GM21390 (cell line): ENCODE measurements around the gene MARK3.

ENCODE experiments used
- ATAC-seq: cut with Tn5 transposase; IDR thresholded peaks from one replicate; pipeline ENCODE4 v1.9.1; 2021; ENCODE audit not compliant: unreplicated experiment

The MARK3 gene

DNA sequence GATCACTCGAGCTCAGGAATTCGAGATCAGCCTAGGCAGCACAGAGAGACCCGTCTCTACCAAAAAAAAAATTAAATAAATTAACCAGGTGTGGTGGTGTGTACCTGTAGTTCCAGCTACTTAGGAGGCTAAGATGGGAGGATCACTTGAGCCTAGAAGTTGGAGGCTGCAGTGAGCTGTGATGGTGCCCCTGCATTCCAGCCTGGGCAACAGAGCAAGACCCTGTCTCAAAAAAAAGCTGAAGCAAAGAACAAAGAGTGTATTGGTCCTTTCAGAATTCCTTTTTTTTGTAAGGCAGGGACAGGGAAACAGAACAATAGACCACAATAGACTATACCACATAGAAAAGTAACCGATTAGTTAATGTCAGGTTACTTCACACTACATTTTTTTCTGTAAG lies 47.4 kb downstream of the MARK3 start:
- no peak for ATAC-seq

DNA sequence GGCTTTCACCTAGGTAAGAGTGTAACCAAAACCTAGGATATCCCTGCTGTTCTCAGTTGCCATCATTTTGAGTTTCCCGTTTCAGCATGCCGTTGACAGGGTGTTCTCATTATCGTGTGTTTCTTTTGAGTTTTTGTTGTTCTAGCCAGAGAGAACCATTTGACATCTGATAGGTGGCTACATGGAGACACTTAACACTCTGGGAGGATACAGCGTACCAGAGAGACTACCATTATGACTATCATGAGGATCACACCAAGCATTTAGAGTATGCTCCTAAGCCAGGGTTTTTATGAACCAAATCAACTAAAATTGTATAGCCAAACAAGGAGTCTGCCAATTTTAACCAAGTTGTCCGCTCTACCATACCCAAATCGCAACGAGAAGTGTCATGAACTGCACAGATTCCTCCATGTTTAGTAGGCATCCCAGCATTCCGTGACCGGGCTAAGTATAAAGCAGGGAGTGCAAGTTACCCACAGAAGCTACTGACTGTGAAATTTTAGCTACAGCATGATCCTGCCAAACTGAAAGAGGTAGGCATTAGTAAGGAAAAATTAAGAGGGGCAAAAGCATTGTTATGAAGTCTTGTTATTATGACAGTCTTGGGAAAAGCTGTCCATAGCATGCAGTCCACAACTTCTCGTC lies 48.8 kb downstream of the MARK3 start:
- ATAC-seq: no peak

DNA sequence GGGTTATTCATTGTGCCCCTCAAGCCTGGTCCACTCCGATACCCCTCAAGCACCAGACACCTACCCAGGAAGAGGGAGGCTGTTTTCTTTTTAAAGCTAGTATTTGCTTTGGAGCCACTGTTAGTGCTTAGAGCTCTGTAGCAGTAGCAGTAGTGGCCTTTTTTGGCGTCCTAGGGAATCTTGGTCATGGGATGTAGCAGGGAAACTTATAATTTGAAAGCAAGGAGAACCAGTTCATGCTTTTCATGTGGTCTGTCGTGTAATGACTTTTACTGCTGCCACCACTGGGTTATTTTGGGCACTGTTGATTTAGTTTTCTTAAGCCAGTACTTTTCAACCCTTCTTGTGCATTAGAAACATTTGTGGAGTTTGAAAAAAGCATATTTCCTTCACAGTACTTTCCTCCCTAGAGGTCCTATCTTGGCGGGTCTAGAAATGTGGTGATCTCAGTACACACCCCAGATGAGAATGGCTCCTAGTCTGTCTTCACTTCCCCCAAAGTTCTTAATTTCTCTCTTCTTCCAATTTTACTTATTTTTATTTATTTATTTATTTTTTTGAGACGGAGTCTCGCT lies 49.7 kb downstream of the MARK3 start:
- ATAC-seq: no peak

DNA sequence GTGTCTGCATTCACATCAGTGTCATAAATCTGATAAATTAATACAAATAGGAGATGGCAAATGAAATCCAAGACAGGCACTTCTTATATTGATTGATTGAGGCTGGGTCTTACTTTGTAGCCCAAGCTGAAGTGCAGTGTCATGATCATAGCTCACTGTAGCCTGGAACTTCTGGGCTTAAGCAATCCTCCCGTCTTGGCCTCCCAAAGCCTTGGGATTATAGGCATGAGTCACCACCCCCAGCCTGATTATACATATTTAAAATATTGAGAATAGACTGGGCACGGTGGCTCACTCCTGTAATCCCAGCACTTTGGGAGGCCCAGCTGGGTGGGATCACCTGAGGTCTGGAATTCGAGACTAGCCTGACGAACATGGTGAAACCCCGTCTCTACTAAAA lies 51.3 kb downstream of the MARK3 start:
- no peak for ATAC-seq

DNA sequence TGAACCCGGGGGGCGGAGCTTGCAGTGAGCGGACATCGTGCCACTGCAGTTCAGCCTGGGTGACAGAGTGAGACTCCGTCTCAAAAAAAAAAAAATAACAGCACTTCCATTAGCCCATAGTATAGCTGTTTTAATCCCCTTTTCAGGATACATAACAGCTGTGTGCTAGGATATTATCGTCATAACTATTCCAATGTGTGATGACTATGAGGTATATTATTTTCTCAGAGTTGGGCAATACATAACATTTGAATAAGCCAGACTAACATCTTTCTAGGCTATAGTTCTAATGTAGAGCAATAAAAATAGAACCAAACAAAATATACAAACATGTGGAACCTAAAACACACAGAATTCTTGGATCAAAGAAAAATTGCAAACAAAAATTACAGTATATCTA lies 57.1 kb downstream of the MARK3 start:
- no peak for ATAC-seq

DNA sequence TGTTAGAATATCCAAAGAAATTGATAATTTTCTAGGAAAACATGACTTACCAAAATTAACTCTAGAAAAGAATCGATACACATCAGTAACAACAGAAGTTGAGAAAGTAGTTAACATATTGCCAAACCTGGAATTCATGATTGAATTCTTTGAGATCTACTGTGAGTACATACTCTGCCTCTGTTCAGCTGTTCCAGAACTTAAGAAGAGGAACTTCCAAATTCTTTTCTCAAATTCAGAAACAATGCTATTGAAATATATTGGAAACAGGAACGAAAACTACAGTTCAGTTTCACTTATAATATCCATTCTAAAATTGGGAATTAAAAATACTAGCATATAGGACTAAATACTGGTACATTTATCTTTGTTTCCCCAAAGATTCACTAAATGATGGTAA lies 57.9 kb downstream of the MARK3 start:
- ATAC-seq: no peak

DNA sequence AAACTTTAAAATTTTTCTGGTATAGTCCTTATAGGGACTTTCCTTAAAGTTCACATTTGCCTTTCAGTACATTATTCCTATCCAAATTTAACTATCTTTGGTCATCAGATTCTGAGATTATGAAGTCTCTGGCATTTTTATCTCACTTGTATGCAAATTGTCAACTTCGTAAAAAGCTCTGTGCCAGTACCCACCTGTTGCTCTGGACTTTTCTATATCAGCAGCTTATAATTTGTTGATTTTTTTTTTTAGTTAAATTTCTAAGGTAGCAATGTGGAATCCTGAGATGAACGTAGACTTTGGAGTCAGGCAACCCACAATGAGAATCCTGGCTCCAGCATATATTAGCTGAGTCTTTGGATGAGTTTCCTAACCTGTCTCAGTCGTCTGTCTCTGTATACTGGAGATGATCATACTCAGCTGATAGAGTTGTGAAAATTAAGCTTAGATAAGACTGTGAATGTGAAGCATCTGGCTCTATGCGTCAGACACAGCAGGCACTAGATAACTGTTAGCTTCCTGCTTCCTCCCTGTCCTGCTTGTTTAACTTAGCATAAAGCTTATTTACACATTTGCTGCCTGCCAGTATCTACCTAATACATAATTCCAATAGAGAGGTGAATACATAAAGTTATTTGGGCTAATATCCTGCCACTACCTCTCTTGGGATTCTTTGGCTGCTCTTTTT lies 59.8 kb downstream of the MARK3 start:
- ATAC-seq: no peak

DNA sequence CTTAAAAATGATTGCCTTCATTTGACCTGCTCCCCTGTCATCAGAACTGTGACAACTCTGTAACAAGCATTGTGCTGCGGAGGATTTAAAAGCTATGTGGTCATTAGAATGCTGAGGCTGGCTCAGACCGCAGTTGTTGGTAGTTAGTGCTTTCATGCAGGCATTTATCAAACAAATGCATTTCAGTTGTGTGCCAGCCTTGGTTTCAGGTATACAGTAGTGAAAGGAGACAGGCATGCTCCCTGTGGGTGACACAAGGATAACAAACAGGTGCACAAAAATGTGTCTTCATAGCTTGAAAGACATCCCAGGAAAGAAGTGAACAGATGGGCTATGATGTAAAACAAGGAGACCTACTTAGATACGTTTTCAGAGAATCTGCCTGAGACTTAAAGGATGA lies 60.6 kb downstream of the MARK3 start:
- ATAC-seq: no peak

DNA sequence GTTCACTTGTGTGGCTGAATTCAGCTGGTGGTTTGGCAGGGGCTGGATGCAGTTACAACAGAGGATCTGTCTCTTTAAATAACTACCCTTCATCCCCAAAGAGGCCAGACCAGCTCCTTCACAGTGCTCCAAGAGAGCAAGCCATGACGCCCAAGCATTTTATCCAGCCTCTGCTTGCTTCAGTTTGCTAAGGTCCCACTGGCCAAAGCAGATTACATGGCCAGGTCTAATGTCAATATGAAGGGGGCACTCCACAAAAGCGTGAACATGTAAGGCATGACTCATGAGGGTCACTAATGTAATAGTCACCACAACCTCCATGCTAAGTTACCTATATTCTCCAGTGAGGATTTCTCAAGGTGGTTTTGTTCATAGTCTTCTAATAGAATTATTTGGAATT lies 62.9 kb downstream of the MARK3 start:
- ATAC-seq: no peak

DNA sequence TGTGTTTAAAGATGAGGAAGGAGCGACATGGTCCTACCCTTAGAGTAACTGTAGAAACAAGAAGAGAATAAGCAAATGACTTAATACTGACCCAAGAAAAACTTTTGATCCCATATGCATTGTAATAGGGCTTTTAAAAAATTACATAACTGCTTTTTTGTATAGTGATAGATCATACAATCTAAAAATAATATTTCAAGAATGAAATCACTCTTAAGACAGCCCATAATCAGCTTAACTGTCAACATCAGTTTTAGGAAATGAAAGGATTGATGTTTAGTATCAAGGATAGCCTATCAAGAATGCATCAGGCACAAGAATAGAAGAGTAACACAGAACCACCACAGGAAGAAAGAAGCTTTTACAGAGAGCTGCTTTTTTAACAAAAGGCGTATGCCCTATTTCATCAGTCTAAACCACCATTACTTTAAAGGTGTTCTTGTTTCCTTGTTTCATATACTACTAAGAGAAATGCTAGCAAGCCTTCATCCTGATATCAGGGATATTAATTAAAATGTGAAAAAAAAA lies 64.5 kb downstream of the MARK3 start:
- no peak for ATAC-seq

DNA sequence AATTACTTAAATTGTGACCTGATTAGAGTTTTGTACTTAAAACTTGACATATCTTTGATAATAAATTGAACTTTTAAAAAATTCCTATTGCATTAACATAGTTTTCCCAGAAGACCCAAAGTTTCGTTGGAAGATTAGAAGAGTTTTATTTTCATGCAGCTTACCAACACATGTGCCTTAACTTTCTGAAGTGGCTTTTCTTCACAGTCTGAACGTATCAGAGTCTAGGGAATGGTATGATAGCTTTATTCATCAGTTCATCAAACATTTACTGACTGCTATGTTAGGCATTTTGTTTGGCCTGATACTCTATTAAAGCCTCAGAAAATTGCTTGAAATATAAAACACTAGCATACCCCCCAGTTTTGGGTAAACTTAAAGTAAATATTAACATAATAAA lies 65.2 kb downstream of the MARK3 start:
- no peak for ATAC-seq

DNA sequence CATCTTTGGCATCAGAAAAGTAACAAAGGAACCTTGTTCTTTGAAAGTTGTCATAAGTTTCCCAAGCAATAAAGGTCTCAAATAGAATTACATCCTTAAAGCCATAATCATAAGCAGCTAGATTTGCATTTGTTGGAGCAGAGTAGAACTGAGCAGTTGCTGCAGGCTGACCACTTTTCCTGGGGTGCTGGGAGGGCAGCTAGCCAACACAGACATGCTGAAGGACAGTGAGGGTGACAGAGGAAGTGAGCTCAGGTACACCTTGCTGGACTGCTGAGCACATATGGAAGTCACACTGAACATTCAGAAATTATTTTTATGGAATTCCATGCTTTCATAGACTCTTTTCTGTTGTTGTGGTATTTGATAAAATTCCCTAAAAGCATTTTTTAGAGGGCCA lies 66.2 kb downstream of the MARK3 start:
- ATAC-seq: no peak

DNA sequence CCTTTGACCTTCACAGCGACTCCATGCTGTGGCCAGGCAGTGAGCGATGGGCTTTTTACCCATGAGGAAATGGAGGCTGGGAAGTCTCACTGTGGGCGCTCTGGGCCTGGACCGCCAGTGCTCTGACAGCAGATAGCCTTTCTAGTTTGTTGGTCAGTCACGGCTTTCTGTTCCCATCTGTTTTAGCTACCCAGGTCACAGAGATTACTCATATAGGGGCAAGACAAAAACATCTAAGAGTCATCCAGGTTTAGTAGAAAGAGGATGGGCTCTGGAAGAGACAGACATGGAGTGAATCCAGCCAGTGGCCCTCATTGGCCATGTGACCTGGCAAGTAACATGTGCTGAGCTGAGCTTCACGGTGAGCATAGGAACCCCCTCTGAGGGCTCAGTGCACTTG lies 68.6 kb downstream of the MARK3 start:
- no peak for ATAC-seq

DNA sequence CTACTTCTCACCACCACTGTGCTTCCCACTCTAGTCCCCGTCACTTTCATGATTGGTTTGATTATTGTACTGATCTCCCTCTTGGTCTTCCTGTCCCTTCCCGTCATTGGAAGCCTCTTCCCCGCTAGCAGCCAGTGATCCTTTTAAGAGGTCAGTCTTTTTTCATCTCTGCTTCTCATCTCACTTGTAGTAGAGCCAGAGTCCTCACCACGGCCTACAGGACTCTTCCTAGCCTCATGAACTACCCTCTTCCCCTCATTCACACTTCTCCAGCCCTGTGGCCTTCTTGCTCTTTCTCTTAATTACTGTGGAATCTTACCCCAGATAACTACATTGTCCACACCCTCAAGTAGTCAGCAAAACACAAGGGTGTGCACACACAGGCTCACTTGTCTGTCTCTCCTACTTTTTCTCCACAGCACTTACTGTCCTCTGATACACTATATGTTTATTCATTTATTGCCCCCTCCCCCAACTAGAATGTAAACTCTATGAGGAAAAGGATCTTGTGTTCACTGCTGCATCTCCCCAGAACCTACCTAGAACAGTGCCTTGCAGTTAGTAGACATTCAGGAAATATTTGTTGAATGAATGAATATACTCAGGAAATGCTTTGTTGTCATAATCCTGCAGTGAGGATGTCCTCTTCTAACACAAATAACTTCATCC lies 71.1 kb downstream of the MARK3 start:
- no peak for ATAC-seq

DNA sequence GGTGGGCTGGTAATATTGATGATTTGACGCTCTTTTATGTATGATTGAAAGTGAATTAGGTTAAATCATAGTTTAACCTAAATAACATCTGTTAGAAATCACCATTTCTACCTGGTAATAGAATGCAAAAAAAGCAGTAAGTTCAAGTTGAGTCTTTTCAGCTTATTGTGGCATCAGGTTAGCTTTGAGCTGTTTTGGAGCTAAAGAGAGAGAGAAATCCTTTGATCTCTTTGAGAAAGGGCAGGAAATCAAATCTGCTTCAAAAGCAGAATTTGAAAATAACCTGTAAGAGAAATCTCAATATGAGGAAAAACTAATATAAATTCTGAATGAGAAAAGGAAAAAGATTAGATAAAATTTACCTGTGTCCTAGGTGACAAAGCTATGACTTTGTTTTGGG lies 75.2 kb downstream of the MARK3 start:
- ATAC-seq: no peak

DNA sequence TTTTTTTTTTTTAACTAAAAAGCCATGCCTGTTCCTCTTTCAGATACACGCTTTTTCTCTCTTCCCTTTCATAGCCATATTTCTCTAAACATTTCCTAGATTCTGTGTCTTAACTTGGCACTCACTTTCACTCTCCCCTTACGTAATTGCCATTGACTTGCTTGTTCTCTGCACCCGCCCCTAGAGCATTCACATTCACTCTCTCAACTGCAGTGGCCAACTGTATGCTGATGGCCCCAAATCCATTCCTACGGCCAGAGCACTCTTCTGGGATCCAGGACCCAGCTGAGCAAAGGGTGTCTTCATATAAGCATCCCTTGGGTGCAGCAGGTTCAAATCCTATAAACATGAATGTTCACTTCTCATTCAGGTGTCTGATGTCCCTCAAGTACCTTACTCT lies 77.9 kb downstream of the MARK3 start:
- ATAC-seq: no peak

DNA sequence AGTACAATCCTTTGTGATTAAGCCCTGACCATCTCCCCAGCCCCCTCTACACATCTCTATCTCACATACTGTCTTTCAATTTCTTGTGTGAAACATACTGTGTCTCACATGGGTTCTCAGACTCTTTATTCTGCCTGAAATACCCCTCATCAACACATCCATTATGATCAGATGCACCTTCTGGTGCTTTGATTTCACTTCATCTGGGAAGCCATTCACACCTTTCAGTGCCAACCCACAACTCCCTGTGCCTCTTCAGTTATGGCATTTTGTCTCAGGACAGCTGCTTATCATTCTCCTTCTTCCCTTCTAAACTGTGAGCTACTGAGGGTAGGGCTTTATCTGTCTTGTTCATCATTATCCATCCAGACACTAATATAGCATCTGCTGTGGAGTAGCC lies 78.6 kb downstream of the MARK3 start:
- no peak for ATAC-seq

DNA sequence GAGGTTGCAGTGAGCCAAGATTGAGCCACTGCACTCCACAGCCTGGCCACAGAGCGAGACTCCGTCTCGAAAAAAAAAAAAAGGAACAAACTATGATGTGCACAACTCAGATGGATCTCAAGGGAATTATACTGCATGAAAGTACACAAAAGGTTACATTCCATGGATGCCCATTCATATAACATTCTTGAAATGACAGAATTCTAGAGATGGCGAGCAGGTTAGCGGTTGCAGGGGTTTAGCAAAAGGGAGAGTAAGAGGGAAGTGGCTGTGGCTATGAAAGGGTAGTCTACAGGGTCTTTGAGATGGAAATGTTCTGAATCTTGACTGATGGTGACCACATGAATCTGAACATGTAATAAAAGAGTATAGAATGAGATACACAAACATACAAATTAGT lies 87.7 kb downstream of the MARK3 start:
- no peak for ATAC-seq

DNA sequence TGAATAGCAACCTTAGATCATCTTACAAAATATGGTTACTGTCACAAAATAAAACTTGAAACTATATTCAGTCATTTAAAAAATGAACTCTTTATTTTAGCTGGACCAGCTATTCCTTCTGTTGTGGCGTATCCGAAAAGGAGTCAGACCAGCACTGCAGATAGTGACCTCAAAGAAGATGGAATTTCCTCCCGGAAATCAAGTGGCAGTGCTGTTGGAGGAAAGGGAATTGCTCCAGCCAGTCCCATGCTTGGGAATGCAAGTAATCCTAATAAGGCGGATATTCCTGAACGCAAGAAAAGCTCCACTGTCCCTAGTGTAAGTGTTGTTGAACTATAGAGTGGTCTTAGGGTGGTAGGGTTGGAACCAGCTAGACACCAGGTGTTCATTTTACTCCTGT lies 89.7 kb downstream of the MARK3 start:
- ATAC-seq: no peak

DNA sequence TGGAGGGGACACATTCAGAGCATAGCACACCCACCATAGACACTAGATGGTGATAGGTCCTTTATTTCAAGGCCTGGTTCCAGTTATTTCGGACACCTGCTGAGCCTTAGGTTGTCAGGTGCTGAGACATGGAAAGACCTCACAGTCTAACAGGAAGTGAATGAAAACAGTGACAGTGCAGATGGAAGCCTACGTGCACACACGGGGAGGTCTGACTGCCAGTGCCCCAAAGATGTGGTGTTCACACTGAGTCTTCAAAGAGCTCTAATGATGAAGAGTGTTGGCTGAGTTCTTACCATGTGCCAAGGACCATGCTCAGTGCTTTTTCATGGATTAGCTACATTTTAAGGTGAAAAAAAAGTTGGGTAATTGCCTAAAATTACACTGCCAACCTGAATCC lies 90.8 kb downstream of the MARK3 start:
- ATAC-seq: no peak

DNA sequence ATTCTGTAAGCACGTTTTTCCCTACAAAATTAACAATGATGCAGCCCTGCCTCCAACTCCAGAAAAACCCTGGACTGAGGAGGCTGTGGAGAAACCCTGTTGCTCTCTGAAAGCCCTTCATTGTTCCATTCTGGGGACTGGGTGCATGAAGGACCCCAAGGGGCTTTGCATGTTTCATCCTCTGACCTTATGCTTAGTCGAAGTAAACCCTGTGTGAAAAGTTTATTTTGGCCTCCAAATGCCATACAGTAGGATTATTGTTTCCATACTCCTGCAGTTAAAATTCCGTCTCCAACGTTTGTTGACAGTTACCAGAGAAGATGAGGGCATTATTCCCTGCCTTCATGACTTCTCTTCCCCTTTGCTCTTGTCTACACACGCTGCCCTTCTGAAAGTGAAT lies 91.4 kb downstream of the MARK3 start:
- ATAC-seq: no peak

DNA sequence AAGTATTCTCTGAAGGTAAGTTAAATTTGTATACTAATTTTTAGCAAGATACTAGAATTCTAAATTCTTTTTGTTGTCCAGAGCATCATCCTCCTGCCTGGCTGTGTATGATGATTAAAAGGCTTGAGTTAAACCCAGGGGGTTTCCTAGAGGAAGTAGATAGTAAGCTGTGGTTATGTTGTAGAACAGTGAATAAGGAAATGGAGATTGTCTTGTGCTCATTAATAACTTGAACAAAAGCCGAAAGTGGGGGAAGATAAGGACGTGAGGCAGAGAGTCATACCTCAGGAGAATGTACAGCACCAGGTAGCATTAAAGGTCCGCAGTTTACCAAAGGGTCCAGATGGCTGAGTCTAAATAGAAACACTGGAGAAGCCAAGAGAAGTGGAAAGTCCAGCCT lies 95.4 kb downstream of the MARK3 start:
- peak; percentile 61 for ATAC-seq
